Inflammatory macrophage (primary cell): ENCODE data around the gene ZNF280C.

ENCODE experiments used
- DNase-seq, 2 donors: peaks; one replicate each; pipeline ENCODE4 v3.0.0-alpha.2; 2020 to 2022

The ZNF280C gene

GRCh38 chrX:130174045-130174704 lies 94.5 kb downstream of the ZNF280C start:
- DNase-seq, result peak; percentile 54 to 79

- peak; percentile 66 to 68 for DNase-seq
Observed at GRCh38 chrX:130173190-130173895, 95.4 kb downstream of the ZNF280C start.

GRCh38 chrX:130172127-130172845 lies 96.4 kb downstream of the ZNF280C start:
- no peak for DNase-seq

GRCh38 chrX:130171446-130172126 lies 97.1 kb downstream of the ZNF280C start, which contains the start of gene RAB33A:
Gene RAB33A (plus strand): TSS chrX:130171962. CDS start chrX:130172063, 101 bp downstream.
- no peak for DNase-seq

- peak; percentile 22 to 27 for DNase-seq
Observed at GRCh38 chrX:130170752-130171445, 97.8 kb downstream of the ZNF280C start.

- no peak for DNase-seq
Observed at GRCh38 chrX:130167040-130167439, 101.7 kb downstream of the ZNF280C start.

GRCh38 chrX:130166503-130166777 lies 102.3 kb downstream of the ZNF280C start:
- DNase-seq, result no peak

- DNase-seq, result peak; percentile 88 to 93
Observed at GRCh38 chrX:130165703-130166502, 102.8 kb downstream of the ZNF280C start, which contains the start of gene AIFM1. Gene AIFM1 (minus strand): TSS chrX:130165841. CDS start chrX:130165656, 185 bp downstream.

- no peak for DNase-seq
Observed at GRCh38 chrX:130165181-130165702, 103.5 kb downstream of the ZNF280C start.

- no peak for DNase-seq
Observed at GRCh38 chrX:130163398-130163797, 105.3 kb downstream of the ZNF280C start.

- no peak for DNase-seq
Observed at GRCh38 chrX:130162094-130162735, 106.5 kb downstream of the ZNF280C start.

GRCh38 chrX:130159776-130160175 lies 108.9 kb downstream of the ZNF280C start:
- no peak for DNase-seq

GRCh38 chrX:130158311-130158710 lies 110.4 kb downstream of the ZNF280C start:
- DNase-seq, result no peak

GRCh38 chrX:130155564-130155963 lies 113.1 kb downstream of the ZNF280C start:
- DNase-seq, result no peak
